HepG2 (cell line): ENCODE data around the gene ACACA. TPM values are rescaled to one million over a fixed set of nuclear protein-coding genes. Genes with fewer than 3 reads are reported as not detected.

ENCODE experiments used
- ATAC-seq: fragments of 200-7000 bp; cut with Tn5 transposase; 3 replicates; pipeline ENCODE4 v1.9.1; 2020; ENCODE audit warnings: mild to moderate bottlenecking, moderate library complexity
- BruUV-seq: library from RNA; stranded (reverse); fragments of 400-500 nt; replicated peaks from 2 replicates; lab custom pipeline; 2021; lab: Mats Ljungman, UMichigan
- CTCF ChIA-PET: fragments of 300-600 bp; formaldehyde crosslinking; extraction: SDS; loops from one replicate; lab custom pipeline; 2021; ENCODE audit warnings: low total read pairs, inconsistent platforms, low intra/inter-chr PET ratio; lab: Yijun Ruan, JAX
- POLR2A ChIA-PET: fragments of 350-600 bp; sonication (Branson Sonifier 250); formaldehyde crosslinking; loops from one replicate; lab custom pipeline; 2020; ENCODE audit warnings: antibody characterized with exemption, inconsistent platforms; lab: Yijun Ruan, JAX
- DNase-seq: peaks from one replicate; pipeline ENCODE4 v3.0.0-alpha.2; 2015; ENCODE audit warnings: low spot score
- FAIRE-seq: peaks from 3 replicates; lab custom pipeline; 2011; peaks lifted over from hg19 to GRCh38; lab: Jason Lieb, UNC
- H2AFZ ChIP-seq: one replicate; pipeline ENCODE4 v1.6.1; 2011; ENCODE audit warnings: low read length, inconsistent platforms
- H3K27ac ChIP-seq: fragments of 300-600 bp; 3 replicates; pipeline ENCODE4 v1.8.0; 2011; ENCODE audit warnings: mixed run types, mild to moderate bottlenecking, mixed read lengths, low read length, inconsistent platforms; ENCODE audit not compliant: insufficient read depth; ENCODE audit errors: extremely low read length
- H3K27me3 ChIP-seq, 2 experiments: fragments of 200-600 bp in 1 of 2; 2 replicates in 1 of 2; 3 replicates in 1 of 2; pipeline versions ENCODE4 v1.6.0 to v1.8.0; 2011; ENCODE audit warnings: low read length in 2 of 2, mild to moderate bottlenecking in 2 of 2, moderate library complexity in 2 of 2, inconsistent platforms in 1 of 2; ENCODE audit not compliant: insufficient read depth in 2 of 2, control insufficient read depth in 1 of 2
- H3K36me3 ChIP-seq, 2 experiments: fragments of 200-600 bp in 1 of 2; replicated peaks in 1 of 2; 2 replicates in 1 of 2; 3 replicates in 1 of 2; pipeline versions ENCODE4 v1.5.1 to v1.8.0; 2011; ENCODE audit warnings: low read length in 2 of 2, inconsistent platforms in 1 of 2; ENCODE audit not compliant: insufficient read depth in 2 of 2, control insufficient read depth in 1 of 2
- H3K4me1 ChIP-seq: 2 replicates; pipeline ENCODE4 v1.5.1; 2012; ENCODE audit warnings: low read length, inconsistent platforms; ENCODE audit not compliant: insufficient read depth
- H3K4me2 ChIP-seq: 2 replicates; pipeline ENCODE4 v1.6.0; 2011; ENCODE audit warnings: low read depth, low read length, inconsistent platforms
- H3K4me3 ChIP-seq, 3 experiments: fragments of 200-600 bp in 1 of 3; sonication (generic), shearing (Covaris generic) in 1 of 3; replicated peaks in 1 of 3; 2 replicates each; pipeline ENCODE4 v1.5.1; 2011 to 2016; ENCODE audit warnings: low read length in 3 of 3, inconsistent platforms in 2 of 3, low read depth in 2 of 3, mild to moderate bottlenecking in 2 of 3, control low read depth in 1 of 3, mixed read lengths in 1 of 3; ENCODE audit not compliant: insufficient read depth in 1 of 3
- H3K79me2 ChIP-seq: one replicate; pipeline ENCODE4 v1.6.1; 2011; ENCODE audit warnings: low read length, inconsistent platforms; ENCODE audit not compliant: insufficient read depth
- H3K9ac ChIP-seq: 2 replicates; pipeline ENCODE4 v1.6.0; 2011; ENCODE audit warnings: mild to moderate bottlenecking, low read depth, low read length, inconsistent platforms; ENCODE audit not compliant: insufficient read depth
- H3K9me3 ChIP-seq: 2 replicates; pipeline ENCODE4 v1.5.1; 2012; ENCODE audit warnings: mild to moderate bottlenecking, low read length
- H4K20me1 ChIP-seq: 2 replicates; pipeline ENCODE4 v1.6.0; 2011; ENCODE audit warnings: inconsistent platforms, mild to moderate bottlenecking, low read length, moderate library complexity; ENCODE audit not compliant: insufficient read depth
- AGO2 ChIP-seq: fragments of 200-400 bp; formaldehyde crosslinking; optimal IDR thresholded peaks from 2 replicates; pipeline ENCODE3; 2017; ENCODE audit warnings: mild to moderate bottlenecking, low read depth, low read length, moderate library complexity
- CCDC6 ChIP-seq: sonication (generic); formaldehyde crosslinking; IDR thresholded peaks from 2 replicates; pipeline ENCODE4 v1.8.1; 2022; ENCODE audit warnings: mild to moderate bottlenecking, missing genetic modification reagents, moderate library complexity
- ELF4 ChIP-seq: sonication (generic); formaldehyde crosslinking; IDR thresholded peaks from 2 replicates; pipeline ENCODE4 v1.5.0; 2020; ENCODE audit warnings: missing genetic modification reagents, mild to moderate bottlenecking, moderate library complexity, borderline replicate concordance
- JUND ChIP-seq: sonication (generic); formaldehyde crosslinking; IDR thresholded peaks from 2 replicates; pipeline ENCODE4 v1.8.0; 2022; ENCODE audit warnings: mild to moderate bottlenecking, missing genetic modification reagents
- NFATC3 ChIP-seq: sonication (generic); formaldehyde crosslinking; IDR thresholded peaks from 2 replicates; pipeline ENCODE4 v1.5.1; 2020; ENCODE audit warnings: mild to moderate bottlenecking, missing genetic modification reagents
- ONECUT2 ChIP-seq: sonication (generic); formaldehyde crosslinking; IDR thresholded peaks from 2 replicates; pipeline ENCODE4 v1.4.0; 2020; ENCODE audit warnings: missing genetic modification reagents
- ZMYM3 ChIP-seq: sonication (generic); formaldehyde crosslinking; IDR thresholded peaks from 2 replicates; pipeline ENCODE4 v1.5.1; 2020; ENCODE audit warnings: mild to moderate bottlenecking, missing genetic modification reagents
- ZNF569 ChIP-seq: sonication (generic); formaldehyde crosslinking; IDR thresholded peaks from 2 replicates; pipeline ENCODE4 v1.5.0; 2020; ENCODE audit warnings: mild to moderate bottlenecking, missing genetic modification reagents, moderate library complexity, borderline replicate concordance
- ZNF660 ChIP-seq: sonication (generic); formaldehyde crosslinking; IDR thresholded peaks from 2 replicates; pipeline ENCODE4 v1.5.1; 2020; ENCODE audit warnings: mild to moderate bottlenecking, low read depth, missing genetic modification reagents, borderline replicate concordance
- ZNF878 ChIP-seq: sonication (generic); formaldehyde crosslinking; IDR thresholded peaks from 2 replicates; pipeline ENCODE4 v1.8.1; 2023; ENCODE audit warnings: mild to moderate bottlenecking, missing genetic modification reagents, moderate library complexity
- ZSCAN12 ChIP-seq: sonication (generic); formaldehyde crosslinking; IDR thresholded peaks from 2 replicates; pipeline ENCODE4 v1.9.0; 2021; ENCODE audit warnings: mild to moderate bottlenecking, missing genetic modification reagents
- WGBS: methylation state at CpG from one replicate; pipeline ENCODE4 v1.1.6; 2017; ENCODE audit warnings: low lambda C conversion rate; 5-methylcytosine and 5-hydroxymethylcytosine counted together
- in situ Hi-C: cut with HindIII; loops from 2 replicates; pipeline ENCODE4 v1.10.0; 2017; ENCODE audit warnings: low pct_unique_long_range_greater_than_20kb; ENCODE audit not compliant: extremely low pct_ligation_motif_present
- intact Hi-C: fragments of 100-400 bp; cut with micrococcal nuclease; formaldehyde crosslinking; loops from one replicate; pipeline ENCODE4 v1.10.0; 2022; ENCODE audit not compliant: unreplicated experiment
- polyA plus RNA-seq, 8 experiments: library from polyadenylated mRNA; depleted of rRNA in 3 of 8; stranded (reverse) in 7 of 8; unstranded in 1 of 8; fragments of >200 nt; fragmentation: Illumina TruSeq in 4 of 8; extraction: Trizol in 4 of 8; gene quantifications; 2 replicates each; pipeline versions ENCODE4 v1.2.1 to v1.2.3, GENCODE V29; 2011 to 2016; ENCODE audit warnings: low read depth in 4 of 8, missing spikeins in 1 of 8, mixed read lengths in 1 of 8; ENCODE audit not compliant: insufficient read depth in 1 of 8
- total RNA-seq, 5 experiments: library from RNA; depleted of rRNA; stranded (reverse); fragments of >200 nt; fragmentation: Illumina TruSeq; extraction: Trizol; gene quantifications; 2 replicates each; pipeline ENCODE4 v1.2.3, GENCODE V29; 2016; ENCODE audit warnings: low read depth in 1 of 5
- TF ChIP-seq, protein P1 (sequence below): sonication (generic); formaldehyde crosslinking; IDR thresholded peaks from 2 replicates; pipeline ENCODE4 v1.5.0; 2020; ENCODE audit warnings: missing genetic modification reagents
- TF ChIP-seq, protein P2 (sequence below): sonication (generic); formaldehyde crosslinking; conservative IDR thresholded peaks from 2 replicates; pipeline ENCODE4 v1.4.0; 2020; ENCODE audit warnings: missing genetic modification reagents
- TF ChIP-seq, protein P3 (sequence below): sonication (generic); formaldehyde crosslinking; conservative IDR thresholded peaks from 2 replicates; pipeline ENCODE4 v1.5.0; 2020; ENCODE audit warnings: missing genetic modification reagents

ACACA gene
- total and polyA plus RNA-seq, 2 of the 13 experiments (the other 11 are each of a cell fraction or from before 2014, with no cell fraction given) = 39.2 to 47.2 TPM

DNA sequence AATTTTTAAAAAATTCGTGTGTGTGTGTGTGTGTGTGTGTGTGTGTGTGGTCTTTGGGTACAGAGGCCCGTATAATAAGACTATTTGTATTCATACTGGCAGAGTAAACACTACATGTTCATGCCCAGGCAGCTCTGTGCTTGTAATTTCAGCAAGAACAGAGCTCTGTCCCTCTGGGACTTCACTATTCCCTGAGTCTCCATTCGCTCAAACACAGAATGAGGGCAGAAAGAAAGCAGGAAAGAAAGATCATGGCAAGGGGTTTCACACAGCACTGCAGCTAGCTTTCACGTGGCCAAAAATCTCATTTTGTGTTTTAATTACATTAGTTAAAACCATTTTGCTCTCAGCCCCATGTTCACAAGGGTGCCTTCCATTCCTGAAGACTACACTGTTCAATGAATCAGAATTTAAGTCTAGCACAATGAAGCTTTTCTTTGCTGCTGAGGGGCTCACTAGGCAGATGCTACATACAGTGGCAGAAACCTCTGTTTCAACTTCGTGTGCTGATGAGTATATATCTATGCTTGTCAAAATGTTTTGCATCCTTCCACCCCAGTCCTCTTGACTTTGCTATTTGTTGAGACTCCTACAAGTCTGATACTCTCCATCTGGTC lies 229.3 kb downstream of the ACACA start:
- TF ChIP-seq ZSCAN12 (CRISPR knock-in tag) = no peak
- no peak for TF ChIP-seq ELF4 (CRISPR knock-in tag)
- H2AFZ ChIP-seq = no peak overlapping the region
- H3K79me2 ChIP-seq = no peaks in the 10 kb centered on the region
- no peak overlapping the region for H3K4me2 ChIP-seq
- H3K4me3 ChIP-seq = no peak overlapping the region
- POLR2A ChIA-PET = no interaction called here
- H3K36me3 ChIP-seq = peaks cover 11 to 71% of the 10 kb centered on the region in 2 experiments
- CTCF ChIA-PET = no interaction called here
- BruUV-seq = no TSS peak
- no peaks in the 10 kb centered on the region for H3K9me3 ChIP-seq
- in situ Hi-C loops = no loop called here
- no peak for DNase-seq
- no peak; the same call in 2 of the 3 replicates for ATAC-seq
- FAIRE-seq = no peak
- H3K9ac ChIP-seq = no peak overlapping the region
- 68% methylated on average over 5 of the region's 5 CpGs for WGBS
- H4K20me1 ChIP-seq = no peaks in the 10 kb centered on the region
- H3K27me3 ChIP-seq = no peaks in the 10 kb centered on the region
- H3K27ac ChIP-seq = no peak overlapping the region
- H3K4me1 ChIP-seq = no peaks in the 10 kb centered on the region
- intact Hi-C loops = no loop called here

DNA sequence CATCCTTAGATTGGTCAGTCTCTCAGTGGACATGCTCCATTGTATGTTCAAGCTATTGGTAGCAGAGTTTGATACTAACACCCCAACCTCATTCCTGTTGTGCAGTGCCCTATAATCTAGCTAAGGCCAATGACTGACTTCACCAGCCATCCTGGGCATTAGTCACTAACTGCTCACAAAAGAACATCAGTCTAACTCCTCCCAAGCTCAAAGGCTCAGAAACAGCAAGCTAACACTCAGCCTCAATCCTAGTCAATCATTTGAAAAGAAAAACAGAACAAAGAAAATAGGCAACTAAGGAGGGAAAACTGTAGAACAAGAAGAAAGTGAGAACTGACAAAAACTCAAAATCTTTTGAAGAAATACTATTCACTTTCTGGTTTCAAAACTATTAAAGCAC lies 229.9 kb downstream of the ACACA start:
- FAIRE-seq (no peak), ATAC-seq (no peak), DNase-seq (no peak)
- Histone ChIP-seq H3K9ac (no peak overlapping the region), H3K4me3 (no peak overlapping the region), H2AFZ (no peak overlapping the region), H3K27me3 (no peaks in the 10 kb centered on the region), H3K36me3 (peaks cover 11 to 71% of the 10 kb centered on the region in 2 experiments), H3K79me2 (no peaks in the 10 kb centered on the region), H3K9me3 (no peaks in the 10 kb centered on the region), H3K4me2 (no peak overlapping the region), H3K27ac (no peak overlapping the region), H4K20me1 (no peaks in the 10 kb centered on the region), H3K4me1 (no peaks in the 10 kb centered on the region)
- ChIA-PET CTCF (no interaction called here), POLR2A (no interaction called here)
- in situ Hi-C loops = no loop called here
- intact Hi-C loops = no loop called here
- BruUV-seq = no TSS peak
- TF ChIP-seq NFATC3 (CRISPR knock-in tag) (no peak), AGO2 (no peak), ZNF878 (CRISPR knock-in tag) (no peak), ZNF569 (CRISPR knock-in tag) (no peak), ONECUT2 (CRISPR knock-in tag) (no peak), CCDC6 (CRISPR knock-in tag) (no peak), ZNF660 (CRISPR knock-in tag) (no peak), JUND (CRISPR knock-in tag) (no peak), ZMYM3 (CRISPR knock-in tag) (no peak)
- TF ChIP-seq, protein P1, sequence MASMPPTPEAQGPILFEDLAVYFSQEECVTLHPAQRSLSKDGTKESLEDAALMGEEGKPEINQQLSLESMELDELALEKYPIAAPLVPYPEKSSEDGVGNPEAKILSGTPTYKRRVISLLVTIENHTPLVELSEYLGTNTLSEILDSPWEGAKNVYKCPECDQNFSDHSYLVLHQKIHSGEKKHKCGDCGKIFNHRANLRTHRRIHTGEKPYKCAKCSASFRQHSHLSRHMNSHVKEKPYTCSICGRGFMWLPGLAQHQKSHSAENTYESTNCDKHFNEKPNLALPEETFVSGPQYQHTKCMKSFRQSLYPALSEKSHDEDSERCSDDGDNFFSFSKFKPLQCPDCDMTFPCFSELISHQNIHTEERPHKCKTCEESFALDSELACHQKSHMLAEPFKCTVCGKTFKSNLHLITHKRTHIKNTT = no peak
- TF ChIP-seq, protein P2, sequence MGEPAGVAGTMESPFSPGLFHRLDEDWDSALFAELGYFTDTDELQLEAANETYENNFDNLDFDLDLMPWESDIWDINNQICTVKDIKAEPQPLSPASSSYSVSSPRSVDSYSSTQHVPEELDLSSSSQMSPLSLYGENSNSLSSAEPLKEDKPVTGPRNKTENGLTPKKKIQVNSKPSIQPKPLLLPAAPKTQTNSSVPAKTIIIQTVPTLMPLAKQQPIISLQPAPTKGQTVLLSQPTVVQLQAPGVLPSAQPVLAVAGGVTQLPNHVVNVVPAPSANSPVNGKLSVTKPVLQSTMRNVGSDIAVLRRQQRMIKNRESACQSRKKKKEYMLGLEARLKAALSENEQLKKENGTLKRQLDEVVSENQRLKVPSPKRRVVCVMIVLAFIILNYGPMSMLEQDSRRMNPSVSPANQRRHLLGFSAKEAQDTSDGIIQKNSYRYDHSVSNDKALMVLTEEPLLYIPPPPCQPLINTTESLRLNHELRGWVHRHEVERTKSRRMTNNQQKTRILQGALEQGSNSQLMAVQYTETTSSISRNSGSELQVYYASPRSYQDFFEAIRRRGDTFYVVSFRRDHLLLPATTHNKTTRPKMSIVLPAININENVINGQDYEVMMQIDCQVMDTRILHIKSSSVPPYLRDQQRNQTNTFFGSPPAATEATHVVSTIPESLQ = no peak
- TF ChIP-seq, protein P3, sequence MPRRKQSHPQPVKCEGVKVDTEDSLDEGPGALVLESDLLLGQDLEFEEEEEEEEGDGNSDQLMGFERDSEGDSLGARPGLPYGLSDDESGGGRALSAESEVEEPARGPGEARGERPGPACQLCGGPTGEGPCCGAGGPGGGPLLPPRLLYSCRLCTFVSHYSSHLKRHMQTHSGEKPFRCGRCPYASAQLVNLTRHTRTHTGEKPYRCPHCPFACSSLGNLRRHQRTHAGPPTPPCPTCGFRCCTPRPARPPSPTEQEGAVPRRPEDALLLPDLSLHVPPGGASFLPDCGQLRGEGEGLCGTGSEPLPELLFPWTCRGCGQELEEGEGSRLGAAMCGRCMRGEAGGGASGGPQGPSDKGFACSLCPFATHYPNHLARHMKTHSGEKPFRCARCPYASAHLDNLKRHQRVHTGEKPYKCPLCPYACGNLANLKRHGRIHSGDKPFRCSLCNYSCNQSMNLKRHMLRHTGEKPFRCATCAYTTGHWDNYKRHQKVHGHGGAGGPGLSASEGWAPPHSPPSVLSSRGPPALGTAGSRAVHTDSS (CRISPR knock-in tag) = no peak
